ENCODE results near the gene MTHFR.
"Not testable (repeated sequence)": the region's sequence is repeated elsewhere in the genome, so short reads cannot be mapped to it uniquely, and the experiment has no call there.

The MTHFR gene

GRCh38 chr1:11833497-11833896, 27.7 kb upstream of the MTHFR start:
- DNase-seq (ENCODE audit: low read depth) = no peak

GRCh38 chr1:11831945-11832725, 26.4 kb upstream of the MTHFR start:
- DNase-seq (ENCODE audit: low read depth) = no peak

- no peak for DNase-seq (ENCODE audit: low read depth)
Measured at GRCh38 chr1:11828511-11828910, 22.7 kb upstream of the MTHFR start.

- no peak for DNase-seq (ENCODE audit: low read depth)
Measured at GRCh38 chr1:11826946-11827345, 21.2 kb upstream of the MTHFR start.

- DNase-seq (ENCODE audit: low read depth) = no peak
Measured at GRCh38 chr1:11825131-11825530, 19.4 kb upstream of the MTHFR start.

GRCh38 chr1:11823366-11824137, 17.8 kb upstream of the MTHFR start:
- DNase-seq (ENCODE audit: low read depth) = no peak

- DNase-seq (ENCODE audit: low read depth) = no peak
Measured at GRCh38 chr1:11822091-11822490, 16.3 kb upstream of the MTHFR start.

- DNase-seq (ENCODE audit: low read depth) = no peak
Measured at GRCh38 chr1:11817192-11817591, 11.4 kb upstream of the MTHFR start.

GRCh38 chr1:11813021-11813420, 7.3 kb upstream of the MTHFR start:
- no peak for DNase-seq (ENCODE audit: low read depth)

- DNase-seq (ENCODE audit: low read depth) = no peak
Measured at GRCh38 chr1:11807133-11807532, 1.4 kb upstream of the MTHFR start.

GRCh38 chr1:11806307-11806936, 658 bp upstream of the MTHFR start:
- no peak for DNase-seq (ENCODE audit: low read depth)

GRCh38 chr1:11804666-11805421, 920 bp downstream of the MTHFR start:
- no peak for DNase-seq (ENCODE audit: low read depth)

GRCh38 chr1:11803924-11804665, 1.7 kb downstream of the MTHFR start:
- DNase-seq (ENCODE audit: low read depth) = not testable (repeated sequence)

GRCh38 chr1:11802973-11803885, 2.5 kb downstream of the MTHFR start:
- DNase-seq (ENCODE audit: low read depth) = peak; percentile 92

GRCh38 chr1:11802616-11802972, 3.2 kb downstream of the MTHFR start:
- no peak for DNase-seq (ENCODE audit: low read depth)

- DNase-seq (ENCODE audit: low read depth) = no peak
Measured at GRCh38 chr1:11800756-11801433, 4.9 kb downstream of the MTHFR start.

GRCh38 chr1:11800391-11800755, 5.4 kb downstream of the MTHFR start:
- no peak for DNase-seq (ENCODE audit: low read depth)

GRCh38 chr1:11799896-11800295, 5.9 kb downstream of the MTHFR start:
- DNase-seq (ENCODE audit: low read depth) = no peak

GRCh38 chr1:11799099-11799498, 6.7 kb downstream of the MTHFR start:
- no peak for DNase-seq (ENCODE audit: low read depth)

All from GM04504 (cell line).